Erythroblast (primary cell): ENCODE measurements around the gene METTL13.
"Not testable (repeated sequence)": the region's sequence is repeated elsewhere in the genome, so short reads cannot be mapped to it uniquely, and the experiment has no call there.

ENCODE experiments used
- GATA1 ChIP-seq: IDR thresholded peaks from 2 replicates; pipeline ENCODE4 v1.6.1; 2011; ENCODE audit warnings: low read depth, mild to moderate bottlenecking, control low read depth, low read length, moderate library complexity
- POLR2A ChIP-seq: IDR thresholded peaks from 2 replicates; pipeline ENCODE4 v1.6.1; 2011; ENCODE audit warnings: mild to moderate bottlenecking, low read length

DNA sequence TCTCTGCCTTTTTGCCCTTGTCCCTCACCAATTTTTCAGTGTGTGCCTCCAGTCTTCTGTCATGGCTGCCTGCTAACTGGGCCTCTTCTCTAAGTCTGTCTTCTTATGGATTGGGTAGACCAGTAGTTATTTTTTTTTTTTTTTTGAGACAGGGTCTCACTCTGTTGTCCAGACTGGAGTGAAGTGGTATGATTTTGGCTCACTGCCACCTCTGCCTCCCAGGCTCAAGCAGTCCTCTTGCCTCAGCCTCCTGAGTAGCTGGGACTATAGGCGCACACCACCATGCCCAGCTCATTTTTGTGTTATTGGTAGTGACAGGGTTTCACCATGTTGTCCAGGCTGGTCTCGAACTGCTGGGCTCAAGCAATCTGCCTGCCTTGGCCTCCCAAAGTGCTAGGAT, 18.2 kb downstream of the METTL13 start:
- TF ChIP-seq POLR2A, GATA1: not testable (repeated sequence)
